Hematopoietic multipotent progenitor cell treated with erythropoietin and hydrocortisone succinate and interleukin-3 and kit ligand, for 4 days (in vitro differentiated cells): ENCODE results near the gene DNAJC1.
"Not testable (repeated sequence)": the region's sequence is repeated elsewhere in the genome, so short reads cannot be mapped to it uniquely, and the experiment has no call there.

Source experiments
- DNase-seq: peaks from one replicate; pipeline ENCODE4 v3.0.0-alpha.2; 2015

The DNAJC1 gene

GRCh38 chr10:22003177-22003963 lies at the start of gene DNAJC1:
TSS of gene DNAJC1 (minus strand) at chr10:22003730. CDS start at chr10:22003434, 296 bp downstream.
- peak; percentile 98 for DNase-seq

GRCh38 chr10:22053048-22053447 lies 49.5 kb upstream of the DNAJC1 start:
- DNase-seq, result no peak

DNA sequence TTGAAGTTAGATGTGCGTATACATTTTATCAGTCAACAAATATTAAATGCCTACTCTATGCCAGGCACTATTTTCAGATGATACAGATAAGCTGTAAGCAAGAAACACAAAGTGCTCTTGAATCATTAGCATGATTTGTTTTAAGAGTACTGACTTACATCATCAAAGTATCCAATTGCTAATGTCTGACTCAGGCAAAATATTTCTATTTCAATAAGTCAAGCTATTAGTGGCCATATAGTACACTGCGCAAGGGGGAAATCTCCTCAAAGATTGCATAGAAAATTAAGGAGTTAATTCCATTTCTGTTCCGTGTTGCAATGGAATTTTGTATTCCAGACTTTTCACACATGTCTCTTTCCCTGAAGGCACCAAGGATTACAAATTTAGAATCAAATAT lies 46.1 kb upstream of the DNAJC1 start:
- no peak for DNase-seq

DNA sequence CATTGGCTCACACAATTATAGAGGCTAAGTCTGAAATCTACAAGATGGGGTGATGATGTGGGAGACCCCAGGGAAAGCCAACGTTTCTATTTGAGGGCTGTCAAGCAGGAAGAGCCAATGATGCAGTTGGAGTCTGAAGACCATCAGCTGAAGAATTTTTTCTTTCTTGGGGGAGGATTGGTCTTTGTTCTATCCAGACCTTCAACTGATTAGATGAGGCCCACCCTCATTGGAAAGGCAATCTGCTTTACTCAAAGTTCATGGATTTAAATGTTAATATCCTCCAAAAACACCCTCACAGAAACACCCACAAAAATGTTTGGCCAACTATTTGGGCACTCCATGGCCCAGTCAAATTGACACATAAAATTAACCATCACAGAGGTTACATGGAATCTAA lies 44.3 kb upstream of the DNAJC1 start:
- no peak for DNase-seq

GRCh38 chr10:22043327-22043633 lies 39.8 kb upstream of the DNAJC1 start:
- DNase-seq, result no peak

DNA sequence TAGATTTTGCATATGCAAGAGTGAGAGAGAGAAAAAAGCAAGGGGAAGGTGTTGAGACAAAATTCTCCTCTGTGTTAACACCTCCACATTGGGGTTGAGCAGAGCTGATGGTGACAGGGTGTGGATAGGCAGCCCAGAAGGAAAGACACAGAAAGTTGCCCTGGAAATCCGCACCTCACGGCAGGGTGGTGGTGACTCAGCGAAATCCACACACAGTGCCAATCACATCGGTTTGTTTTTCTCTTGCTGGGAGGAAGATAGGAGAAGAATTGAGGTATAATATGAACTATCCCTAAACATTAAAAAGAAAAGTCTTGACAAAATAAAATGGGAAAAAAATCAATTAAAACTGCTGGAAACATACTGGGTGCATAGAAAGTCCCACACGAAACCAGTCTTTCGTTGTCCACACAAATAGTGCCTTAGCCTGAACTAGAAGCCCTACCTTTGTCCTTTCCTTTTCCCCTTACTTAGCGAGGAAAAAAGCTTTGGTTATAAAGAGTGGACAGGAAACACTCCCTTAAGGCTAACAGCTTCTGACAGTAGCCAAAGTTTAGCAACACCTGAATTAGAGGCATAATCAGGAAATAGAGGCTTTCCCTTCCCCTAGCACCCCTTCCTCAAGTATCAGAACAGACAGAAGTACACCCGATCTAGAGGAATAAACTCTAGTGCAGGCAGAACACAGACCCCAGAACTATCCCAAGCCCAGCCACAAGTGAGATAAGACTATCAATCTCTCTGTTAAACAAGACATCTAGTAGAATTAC lies 39.2 kb upstream of the DNAJC1 start:
- peak; percentile 57 for DNase-seq

DNA sequence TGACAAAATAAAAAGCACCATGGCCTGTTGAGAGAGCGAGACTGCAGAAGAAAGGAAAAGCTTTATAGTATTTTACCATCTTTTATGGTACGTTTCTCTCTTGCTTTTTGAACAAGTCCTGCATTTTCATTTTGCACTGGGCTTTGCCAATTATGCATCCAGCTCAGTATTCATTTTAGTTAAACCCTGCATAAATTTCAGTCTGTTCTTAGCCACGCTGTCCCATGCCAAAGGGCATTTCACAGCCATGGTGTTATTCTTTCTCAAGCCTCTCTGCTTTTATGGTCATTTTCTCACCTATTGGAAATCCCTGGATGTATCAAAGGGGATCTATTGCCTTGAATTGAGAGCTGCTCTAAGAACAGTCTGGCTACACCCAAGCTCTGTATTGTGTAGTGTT lies 30.8 kb upstream of the DNAJC1 start:
- no peak for DNase-seq

- not testable (repeated sequence) for DNase-seq
Measured at GRCh38 chr10:22032268-22032667, 28.7 kb upstream of the DNAJC1 start.

- DNase-seq, result no peak
Measured at GRCh38 chr10:22030421-22030820, 26.9 kb upstream of the DNAJC1 start.

GRCh38 chr10:22029445-22030236 lies 26.1 kb upstream of the DNAJC1 start:
- DNase-seq, result peak; percentile 83

GRCh38 chr10:22027364-22028238 lies 24.1 kb upstream of the DNAJC1 start:
- DNase-seq, result no peak

DNA sequence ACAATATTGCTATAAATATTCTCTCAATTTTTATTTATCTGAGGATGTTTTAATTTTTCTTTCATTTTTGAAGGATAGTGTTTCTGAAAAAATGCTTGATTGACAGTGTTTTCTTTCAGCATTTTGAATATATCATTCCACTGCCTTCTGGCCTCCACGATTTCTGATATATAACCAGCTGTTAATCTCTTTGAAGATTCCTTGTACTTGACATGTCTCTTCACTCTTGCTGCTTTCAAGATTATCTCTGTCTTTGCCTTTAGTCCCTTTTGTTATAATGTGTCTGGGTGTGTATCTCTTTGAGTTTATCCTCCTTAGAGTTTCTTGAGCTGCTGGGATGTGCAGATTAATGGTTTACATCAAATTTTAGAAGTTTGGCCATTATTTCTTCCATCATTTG lies 22.8 kb upstream of the DNAJC1 start:
- DNase-seq, result no peak

- no peak for DNase-seq
Measured at GRCh38 chr10:22023508-22023907, 20.0 kb upstream of the DNAJC1 start.

DNA sequence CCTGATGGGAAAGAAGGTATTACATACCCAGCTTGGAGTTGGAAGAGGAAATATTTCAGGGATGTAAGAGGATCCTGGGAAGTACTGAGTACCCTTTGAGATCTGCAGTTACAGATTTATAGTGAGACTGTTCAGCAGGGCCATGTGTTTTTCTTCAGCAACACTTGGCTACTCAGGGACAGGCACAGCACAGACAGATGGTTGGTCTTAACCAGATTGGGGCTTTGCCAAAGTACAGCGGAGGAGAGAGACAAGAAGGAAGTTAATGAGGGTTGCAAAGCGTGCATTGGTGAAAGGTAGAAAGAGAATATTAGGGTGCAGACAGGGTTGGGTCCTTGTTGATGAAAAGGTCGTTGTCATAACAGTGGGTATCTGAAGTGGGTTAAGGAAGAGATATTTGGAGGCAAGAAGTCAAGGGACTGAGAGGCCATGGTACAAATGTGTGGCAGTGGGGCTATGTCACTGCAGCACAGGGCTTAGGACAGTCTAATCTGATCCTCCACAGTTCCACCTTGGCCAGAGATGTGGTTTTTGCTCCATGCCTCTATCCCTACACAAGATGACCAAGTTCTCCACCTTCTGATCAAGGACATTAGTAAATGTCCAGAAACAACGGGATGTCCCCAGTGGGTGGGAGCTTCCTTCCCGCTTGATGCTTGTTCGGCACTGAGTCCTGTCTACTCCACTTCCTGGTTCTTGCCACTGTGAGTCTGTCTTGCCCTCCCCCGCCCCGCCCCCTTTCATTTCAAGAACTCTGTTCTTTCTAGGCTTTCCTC lies 18.9 kb upstream of the DNAJC1 start:
- DNase-seq, result peak; percentile 61

DNA sequence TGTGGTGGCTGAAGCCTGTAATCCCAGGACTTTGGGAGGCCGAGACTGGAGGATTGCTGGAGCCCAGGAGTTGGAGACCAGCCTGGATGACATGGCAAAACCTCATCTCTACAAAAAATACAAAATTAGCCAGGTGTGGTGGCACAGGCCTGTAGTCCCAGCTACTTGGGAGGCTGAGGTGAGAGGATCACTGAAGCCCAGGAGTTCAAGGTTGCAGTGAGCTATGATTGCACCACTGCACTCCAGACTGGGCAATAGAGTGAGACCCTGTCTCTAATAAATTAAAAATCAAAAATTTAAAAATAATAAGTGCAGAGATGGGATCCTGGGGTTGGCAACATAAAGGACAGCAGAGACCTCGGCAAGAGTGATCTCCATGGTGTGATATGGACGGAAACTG lies 17.6 kb upstream of the DNAJC1 start:
- not testable (repeated sequence) for DNase-seq

DNA sequence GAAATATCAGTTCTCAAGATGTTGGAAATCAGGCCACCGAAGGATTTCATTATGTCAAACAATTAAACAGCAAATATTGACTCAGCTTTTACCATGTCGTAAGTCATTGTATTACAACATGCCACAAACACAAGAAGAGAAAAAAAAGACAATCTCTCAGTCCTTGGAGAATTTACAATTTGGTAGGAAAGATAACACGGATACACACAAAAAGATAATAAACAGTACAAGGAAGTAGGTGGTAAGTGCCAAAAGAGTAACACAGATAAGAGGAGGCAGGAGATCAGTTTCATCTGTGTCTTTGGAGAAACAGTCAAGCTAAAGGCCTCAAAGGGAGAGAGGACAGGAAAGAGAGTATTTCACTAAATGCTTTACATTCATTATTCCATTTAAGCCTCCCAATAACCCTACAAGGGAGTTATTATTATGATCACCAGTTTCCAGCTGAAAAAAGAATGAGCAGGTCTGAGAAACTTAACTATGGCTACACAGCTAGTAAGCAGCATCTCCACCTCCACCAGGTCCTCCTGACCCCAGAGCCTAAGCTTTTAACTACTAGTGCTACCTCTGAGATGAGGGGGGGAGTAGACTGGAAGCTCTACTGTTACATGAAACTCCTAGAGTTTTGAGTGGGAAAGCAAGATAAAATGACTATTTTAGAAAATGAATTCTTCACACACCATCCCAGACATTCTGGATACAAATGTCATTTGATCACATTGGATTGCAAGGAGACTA lies 13.9 kb upstream of the DNAJC1 start:
- peak; percentile 64 for DNase-seq

GRCh38 chr10:22016046-22016705 lies 12.6 kb upstream of the DNAJC1 start:
- DNase-seq, result peak; percentile 33

GRCh38 chr10:22010973-22011408 lies 7.5 kb upstream of the DNAJC1 start:
- DNase-seq, result peak; percentile 75

- no peak for DNase-seq
Measured at GRCh38 chr10:22010539-22010938, 7.0 kb upstream of the DNAJC1 start.

DNA sequence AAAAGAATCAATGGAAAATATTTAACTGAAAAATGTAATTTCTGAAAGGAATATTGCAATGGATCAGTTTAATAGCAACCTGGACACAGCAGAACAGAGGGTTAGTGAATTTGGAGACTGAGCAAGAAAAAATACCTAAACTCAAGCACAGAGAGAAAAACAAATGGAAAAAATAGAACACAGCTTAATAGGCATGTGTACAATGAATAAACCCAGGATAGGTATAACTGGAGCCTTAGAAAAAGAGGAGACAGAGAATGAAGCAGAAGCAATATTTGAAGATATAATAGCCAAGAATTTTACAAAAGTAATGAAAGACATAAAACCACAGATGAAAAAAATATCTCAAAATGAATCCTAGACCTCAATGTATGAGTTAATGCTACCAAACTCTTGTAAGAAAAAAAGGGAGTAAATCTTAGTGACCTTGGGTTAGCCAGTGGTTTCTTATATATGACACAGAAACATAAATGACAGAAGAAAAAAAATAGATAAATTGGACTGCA lies 2.9 kb upstream of the DNAJC1 start:
- no peak for DNase-seq
